Natural killer cell (primary cell): ENCODE data around the gene BBS10. TPM values are rescaled to one million over a fixed set of nuclear protein-coding genes. Genes with fewer than 3 reads are reported as not detected.

Experiments used
- ATAC-seq, 3 donors: fragments of 150-1000 bp in 2 of 3; fragments of 200-7000 bp in 1 of 3; cut with Tn5 transposase; 1 replicate in 1 of 3; 2 replicates in 2 of 3; pipeline ENCODE4 v1.10.0; 2021; ENCODE audit warnings: mild to moderate bottlenecking in 2 of 3, moderate library complexity in 2 of 3
- DNase-seq, 2 donors: peaks; one replicate each; pipeline versions ENCODE4 v3.0.0 to v3.0.0-alpha.2; 2013 to 2021; ENCODE audit warnings: mixed read lengths in 1 of 2
- H3K27ac ChIP-seq: one replicate; pipeline ENCODE4 v1.5.1; 2013; ENCODE audit warnings: mild to moderate bottlenecking, low read length
- H3K27me3 ChIP-seq: one replicate; pipeline ENCODE4 v1.6.1; 2013; ENCODE audit warnings: low read length; ENCODE audit not compliant: control insufficient read depth, insufficient read depth
- H3K36me3 ChIP-seq: one replicate; pipeline ENCODE4 v1.6.1; 2013; ENCODE audit warnings: low read length; ENCODE audit not compliant: control insufficient read depth, insufficient read depth
- H3K4me1 ChIP-seq: one replicate; pipeline ENCODE4 v1.6.1; 2013; ENCODE audit warnings: low read length; ENCODE audit not compliant: control insufficient read depth, insufficient read depth
- H3K4me3 ChIP-seq: one replicate; pipeline ENCODE4 v1.5.1; 2013; ENCODE audit warnings: low read length
- H3K9me3 ChIP-seq: one replicate; pipeline ENCODE4 v1.6.1; 2013; ENCODE audit warnings: low read length; ENCODE audit not compliant: control insufficient read depth, insufficient read depth
- H3K27ac Mint-ChIP-seq, 2 donors: one replicate each; pipeline ENCODE4 v1.8.0; 2022; ENCODE audit warnings: mild to moderate bottlenecking in 2 of 2, mixed read lengths in 2 of 2, moderate library complexity in 1 of 2
- H3K27me3 Mint-ChIP-seq, 2 donors: one replicate each; pipeline ENCODE4 v1.8.0; 2022; ENCODE audit warnings: low read depth in 2 of 2, mixed read lengths in 2 of 2
- H3K36me3 Mint-ChIP-seq: one replicate; pipeline ENCODE4 v1.8.0; 2022; ENCODE audit warnings: mixed read lengths
- H3K4me1 Mint-ChIP-seq, 2 donors: one replicate each; pipeline ENCODE4 v1.8.0; 2022; ENCODE audit warnings: mixed read lengths in 2 of 2
- H3K4me3 Mint-ChIP-seq: one replicate; pipeline ENCODE4 v1.8.0; 2022; ENCODE audit warnings: mild to moderate bottlenecking, moderate library complexity, mixed read lengths
- H3K9me3 Mint-ChIP-seq, 2 donors: one replicate each; pipeline ENCODE4 v1.8.0; 2022; ENCODE audit warnings: mixed read lengths in 2 of 2
- WGBS: methylation state at CpG from one replicate; pipeline ENCODE4 v1.1.7; 2013; ENCODE audit warnings: missing lambda C conversion rate; ENCODE audit not compliant: insufficient coverage; 5-methylcytosine and 5-hydroxymethylcytosine counted together
- intact Hi-C: fragments of 100-400 bp; cut with micrococcal nuclease; formaldehyde crosslinking; loops from one replicate; pipeline ENCODE4 v1.14.2; 2022
- total RNA-seq, 4 donors: library from RNA; stranded (reverse); fragments of 120-200 nt in 1 of 4; gene quantifications; one replicate each; pipeline versions ENCODE4 v1.2.3 to v1.2.4, GENCODE V29; 2013 to 2022
- TF ChIP-seq, protein P1 (sequence below): fragments of 200-600 bp; IDR thresholded peaks from one replicate; pipeline ENCODE4 v1.8.0; 2022; ENCODE audit warnings: antibody characterized with exemption

BBS10 gene
- total RNA-seq, 3 donors from 2014 or later (not counting 1 experiment from before 2014, with no cell fraction given), result 2.8 to 4.0 (median 3.3) TPM

DNA sequence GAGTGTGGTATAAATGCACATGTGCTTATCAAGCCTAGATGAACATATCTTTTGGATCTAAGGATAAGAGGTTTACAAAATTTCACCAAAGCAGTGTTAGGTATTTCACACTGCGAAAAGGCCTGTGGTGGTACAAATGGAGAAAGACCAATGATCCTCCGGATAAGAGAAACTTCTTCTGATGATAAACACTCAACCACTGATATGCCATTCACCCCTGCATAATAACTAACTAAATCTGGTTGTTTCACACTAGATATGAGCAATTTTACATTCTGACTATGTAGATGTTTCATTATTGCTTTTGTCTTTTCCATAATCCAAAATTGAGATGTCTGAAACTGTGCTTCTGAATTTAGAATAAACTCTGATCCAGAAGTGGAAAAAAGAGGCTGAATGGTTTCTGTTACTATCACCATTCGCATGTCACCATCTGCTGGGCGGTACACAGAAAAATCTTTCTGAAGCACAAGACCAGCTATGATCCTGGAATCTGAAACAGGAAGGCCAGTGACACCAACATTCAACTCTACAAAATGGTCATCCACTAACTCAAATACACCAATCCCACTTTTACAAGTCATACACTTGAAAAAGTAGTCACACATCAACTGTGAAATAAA is 1.3 kb downstream of the BBS10 start:
- H3K27ac Mint-ChIP-seq, result peak overlapping the region; percentile 84 to 91
- peaks cover 9% of the 10 kb centered on the region for H3K4me1 ChIP-seq
- WGBS, result 47% methylated on average over 4 of the region's 4 CpGs
- H3K4me3 ChIP-seq, result no peak overlapping the region
- H3K27me3 Mint-ChIP-seq, result no peaks in the 10 kb centered on the region
- H3K4me3 Mint-ChIP-seq, result peak overlapping the region; percentile 93
- no peaks in the 10 kb centered on the region for H3K9me3 Mint-ChIP-seq
- no peaks in the 10 kb centered on the region for H3K9me3 ChIP-seq
- intact Hi-C loops, result loop anchor here (5.0 to 10.0 kb wide), 2 partner anchors 265 to 1012 kb away; partner anchors contain the start of genes CAPS2, GLIPR1L1 and NAP1L1
- H3K4me1 Mint-ChIP-seq, result peaks cover 19 to 20% of the 10 kb centered on the region in 2 donors
- peak in 1 of 2 donors; percentile 28 for DNase-seq
- H3K27ac ChIP-seq, result no peak overlapping the region
- TF ChIP-seq, protein P1, sequence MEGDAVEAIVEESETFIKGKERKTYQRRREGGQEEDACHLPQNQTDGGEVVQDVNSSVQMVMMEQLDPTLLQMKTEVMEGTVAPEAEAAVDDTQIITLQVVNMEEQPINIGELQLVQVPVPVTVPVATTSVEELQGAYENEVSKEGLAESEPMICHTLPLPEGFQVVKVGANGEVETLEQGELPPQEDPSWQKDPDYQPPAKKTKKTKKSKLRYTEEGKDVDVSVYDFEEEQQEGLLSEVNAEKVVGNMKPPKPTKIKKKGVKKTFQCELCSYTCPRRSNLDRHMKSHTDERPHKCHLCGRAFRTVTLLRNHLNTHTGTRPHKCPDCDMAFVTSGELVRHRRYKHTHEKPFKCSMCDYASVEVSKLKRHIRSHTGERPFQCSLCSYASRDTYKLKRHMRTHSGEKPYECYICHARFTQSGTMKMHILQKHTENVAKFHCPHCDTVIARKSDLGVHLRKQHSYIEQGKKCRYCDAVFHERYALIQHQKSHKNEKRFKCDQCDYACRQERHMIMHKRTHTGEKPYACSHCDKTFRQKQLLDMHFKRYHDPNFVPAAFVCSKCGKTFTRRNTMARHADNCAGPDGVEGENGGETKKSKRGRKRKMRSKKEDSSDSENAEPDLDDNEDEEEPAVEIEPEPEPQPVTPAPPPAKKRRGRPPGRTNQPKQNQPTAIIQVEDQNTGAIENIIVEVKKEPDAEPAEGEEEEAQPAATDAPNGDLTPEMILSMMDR, result no peak
- H3K27me3 ChIP-seq, result no peaks in the 10 kb centered on the region
- ATAC-seq, result no peak
- H3K36me3 ChIP-seq, result peaks cover 2% of the 10 kb centered on the region
- H3K36me3 Mint-ChIP-seq, result no peaks in the 10 kb centered on the region

DNA sequence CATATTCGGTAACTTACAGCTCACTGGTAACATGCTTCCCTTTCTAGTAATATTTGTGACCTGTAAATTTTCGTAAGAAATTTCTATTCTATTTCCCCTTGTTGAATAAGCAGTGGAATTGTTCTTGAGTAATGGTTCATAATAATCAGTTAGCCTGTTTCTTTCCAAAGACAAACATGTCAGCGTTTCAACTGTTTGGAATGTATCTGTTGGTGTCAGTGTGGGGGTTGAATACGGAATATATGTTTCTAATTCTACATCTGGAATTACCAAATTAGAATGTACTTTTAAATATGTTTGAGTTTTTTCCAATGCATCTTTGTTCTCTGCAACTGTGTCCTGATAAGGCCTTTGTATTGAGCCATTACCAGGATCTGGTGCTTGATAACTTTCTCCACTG is 2.0 kb downstream of the BBS10 start:
- H3K27ac ChIP-seq, result no peak overlapping the region
- no peak for DNase-seq
- H3K27ac Mint-ChIP-seq, result no peak overlapping the region
- WGBS, result no CpG with 5 or more reads among the region's 4 CpGs
- no peaks in the 10 kb centered on the region for H3K27me3 ChIP-seq
- TF ChIP-seq, protein P1, result no peak
- intact Hi-C loops, result loop anchor here (5.0 to 10.0 kb wide), 2 partner anchors 264 to 1011 kb away; partner anchors contain the start of genes CAPS2, GLIPR1L1 and NAP1L1
- peaks cover 2% of the 10 kb centered on the region for H3K36me3 ChIP-seq
- no peak for ATAC-seq
- H3K4me1 Mint-ChIP-seq, result peaks cover 19 to 20% of the 10 kb centered on the region in 2 donors
- H3K4me3 Mint-ChIP-seq, result no peak overlapping the region
- H3K27me3 Mint-ChIP-seq, result no peaks in the 10 kb centered on the region
- no peak overlapping the region for H3K4me3 ChIP-seq
- H3K9me3 ChIP-seq, result no peaks in the 10 kb centered on the region
- no peaks in the 10 kb centered on the region for H3K9me3 Mint-ChIP-seq
- peaks cover 9% of the 10 kb centered on the region for H3K4me1 ChIP-seq
- H3K36me3 Mint-ChIP-seq, result no peaks in the 10 kb centered on the region

DNA sequence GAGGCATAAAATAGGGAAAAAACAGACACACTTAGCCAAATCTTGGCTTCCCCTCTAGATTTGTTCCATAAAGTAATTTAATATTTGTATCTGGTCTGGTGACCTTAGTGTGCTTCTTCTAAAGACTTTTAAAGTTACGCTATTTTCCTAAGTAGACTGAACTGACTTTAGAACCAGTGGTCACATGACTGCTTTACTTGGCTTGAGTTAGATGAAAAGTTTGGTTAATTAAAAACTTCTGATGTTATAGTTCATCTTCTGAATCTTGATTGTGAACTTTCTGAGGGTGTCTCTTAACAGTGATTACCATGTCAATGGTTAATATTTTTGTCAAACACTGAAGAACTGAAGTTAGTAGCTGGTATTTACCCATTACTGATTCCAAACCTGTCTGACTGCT is 2.6 kb downstream of the BBS10 start:
- DNase-seq (no peak), ATAC-seq (no peak)
- Histone ChIP-seq H3K27me3 (no peaks in the 10 kb centered on the region), H3K4me3 (no peak overlapping the region), H3K27ac (no peak overlapping the region), H3K9me3 (no peaks in the 10 kb centered on the region), H3K4me1 (peaks cover 9% of the 10 kb centered on the region), H3K36me3 (peaks cover 2% of the 10 kb centered on the region)
- peaks cover 19 to 20% of the 10 kb centered on the region in 2 donors for H3K4me1 Mint-ChIP-seq
- TF ChIP-seq, protein P1, result no peak
- no peaks in the 10 kb centered on the region for H3K9me3 Mint-ChIP-seq
- H3K36me3 Mint-ChIP-seq, result no peaks in the 10 kb centered on the region
- no peak overlapping the region for H3K27ac Mint-ChIP-seq
- 100% methylated on average over 1 of the region's 1 CpG for WGBS
- no peak overlapping the region for H3K4me3 Mint-ChIP-seq
- intact Hi-C loops, result loop anchor here (5.0 to 10.0 kb wide), 2 partner anchors 263 to 1011 kb away; partner anchors contain the start of genes CAPS2, GLIPR1L1 and NAP1L1
- peaks cover 0 to 2% of the 10 kb centered on the region in 2 donors for H3K27me3 Mint-ChIP-seq
